HepG2 (cell line): ENCODE data around the gene CPNE2. TPM values are rescaled to one million over a fixed set of nuclear protein-coding genes. Genes with fewer than 3 reads are reported as not detected.

Experiments
- AKAP8 ChIP-seq: sonication (generic); formaldehyde crosslinking; IDR thresholded peaks from 2 replicates; pipeline ENCODE4 v1.5.1; 2020; ENCODE audit warnings: mild to moderate bottlenecking, missing genetic modification reagents
- ATF2 ChIP-seq: sonication (generic); formaldehyde crosslinking; IDR thresholded peaks from 2 replicates; pipeline ENCODE4 v1.4.0; 2020; ENCODE audit warnings: missing genetic modification reagents
- BRCA1 ChIP-seq: sonication (generic); formaldehyde crosslinking; IDR thresholded peaks from 2 replicates; pipeline ENCODE4 v1.4.0; 2020; ENCODE audit warnings: missing genetic modification reagents
- MIXL1 ChIP-seq: IDR thresholded peaks from 2 replicates; pipeline ENCODE4 v1.6.1; 2016
- MLX ChIP-seq: IDR thresholded peaks from 2 replicates; pipeline ENCODE4 v1.6.1; 2016
- MLXIP ChIP-seq: sonication (generic); formaldehyde crosslinking; IDR thresholded peaks from 2 replicates; pipeline ENCODE4 v1.9.0; 2021; ENCODE audit warnings: missing genetic modification reagents, borderline replicate concordance
- MYNN ChIP-seq: sonication (generic); formaldehyde crosslinking; IDR thresholded peaks from 2 replicates; pipeline ENCODE4 v1.4.0; 2020; ENCODE audit warnings: mild to moderate bottlenecking, low read depth, missing genetic modification reagents
- RBFOX2 ChIP-seq: fragments of 200-400 bp; formaldehyde crosslinking; IDR thresholded peaks from 2 replicates; pipeline ENCODE4 v1.6.1; 2017; ENCODE audit warnings: low read depth, mild to moderate bottlenecking, low read length
- SRSF4 ChIP-seq: fragments of 200-400 bp; formaldehyde crosslinking; IDR thresholded peaks from one replicate; pipeline ENCODE4 v1.6.1; 2018; ENCODE audit warnings: mild to moderate bottlenecking, low read depth, low read length, moderate library complexity; ENCODE audit not compliant: poor library complexity, severe bottlenecking
- TBX2 ChIP-seq: sonication (generic); formaldehyde crosslinking; IDR thresholded peaks from 2 replicates; pipeline ENCODE4 v1.5.0; 2020; ENCODE audit warnings: missing genetic modification reagents, mild to moderate bottlenecking, borderline replicate concordance
- TFDP2 ChIP-seq: sonication (generic); formaldehyde crosslinking; IDR thresholded peaks from 2 replicates; pipeline ENCODE4 v1.4.0; 2020; ENCODE audit warnings: missing genetic modification reagents
- XRCC5 ChIP-seq: fragments of 200-400 bp; formaldehyde crosslinking; optimal IDR thresholded peaks from 2 replicates; pipeline ENCODE3; 2017; ENCODE audit warnings: mild to moderate bottlenecking, low read length
- ZNF609 ChIP-seq: sonication (generic); formaldehyde crosslinking; IDR thresholded peaks from 2 replicates; pipeline ENCODE4 v1.4.0; 2020; ENCODE audit warnings: mild to moderate bottlenecking, missing genetic modification reagents, borderline replicate concordance
- ZNF670 ChIP-seq: sonication (generic); formaldehyde crosslinking; IDR thresholded peaks from 2 replicates; pipeline ENCODE4 v1.8.0; 2022; ENCODE audit warnings: mild to moderate bottlenecking, missing genetic modification reagents, borderline replicate concordance
- ZNF773 ChIP-seq: sonication (generic); formaldehyde crosslinking; IDR thresholded peaks from 2 replicates; pipeline ENCODE4 v1.4.0; 2020; ENCODE audit warnings: missing genetic modification reagents, borderline replicate concordance
- polyA plus RNA-seq, 8 experiments: library from polyadenylated mRNA; depleted of rRNA in 3 of 8; stranded (reverse) in 7 of 8; unstranded in 1 of 8; fragments of >200 nt; fragmentation: Illumina TruSeq in 4 of 8; extraction: Trizol in 4 of 8; gene quantifications; 2 replicates each; pipeline versions ENCODE4 v1.2.1 to v1.2.3, GENCODE V29; 2011 to 2016; ENCODE audit warnings: low read depth in 4 of 8, missing spikeins in 1 of 8, mixed read lengths in 1 of 8; ENCODE audit not compliant: insufficient read depth in 1 of 8
- total RNA-seq, 5 experiments: library from RNA; depleted of rRNA; stranded (reverse); fragments of >200 nt; fragmentation: Illumina TruSeq; extraction: Trizol; gene quantifications; 2 replicates each; pipeline ENCODE4 v1.2.3, GENCODE V29; 2016; ENCODE audit warnings: low read depth in 1 of 5

CPNE2 gene
- total and polyA plus RNA-seq, 2 of the 13 experiments (the other 11 are each of a cell fraction or from before 2014, with no cell fraction given), result 10.6 to 23.3 TPM

GRCh38 chr16:57091200-57091974 is 996 bp upstream of the CPNE2 start (continued):
- TF ChIP-seq ZNF609 (CRISPR knock-in tag) (no peak), MLXIP (no peak), ZNF773 (CRISPR knock-in tag) (no peak), MIXL1 (CRISPR knock-in tag) (no peak), MYNN (no peak), XRCC5 (peak; percentile 64), TFDP2 (no peak), ZNF670 (CRISPR knock-in tag) (no peak), SRSF4 (no peak), ATF2 (CRISPR knock-in tag) (peak; percentile 34; the same call in 1 of the 2 replicates), RBFOX2 (no peak), BRCA1 (CRISPR knock-in tag) (no peak), MLX (CRISPR knock-in tag) (no peak), AKAP8 (CRISPR knock-in tag) (no peak), TBX2 (CRISPR knock-in tag) (peak; percentile 38; the same call in 1 of the 2 replicates)
